GM12874 (cell line): Measurements from ENCODE around the gene POMT2.

ENCODE experiments used
- CTCF ChIP-seq: IDR thresholded peaks from 2 replicates; pipeline ENCODE4 v1.5.1; 2011; ENCODE audit warnings: low read depth, mild to moderate bottlenecking, control low read depth, low read length, moderate library complexity; ENCODE audit not compliant: insufficient read depth

POMT2 gene

GRCh38 chr14:77316195-77316505 is 4.5 kb downstream of the POMT2 start:
- TF ChIP-seq CTCF, result no peak

GRCh38 chr14:77314539-77315457 is 5.9 kb downstream of the POMT2 start:
- no peak for TF ChIP-seq CTCF

GRCh38 chr14:77314043-77314442 is 6.6 kb downstream of the POMT2 start:
- no peak for TF ChIP-seq CTCF

GRCh38 chr14:77313371-77313770 is 7.3 kb downstream of the POMT2 start:
- TF ChIP-seq CTCF, result no peak

- TF ChIP-seq CTCF, result no peak
Measured at GRCh38 chr14:77311217-77311616, 9.5 kb downstream of the POMT2 start.

GRCh38 chr14:77310026-77310425 is 10.7 kb downstream of the POMT2 start:
- no peak for TF ChIP-seq CTCF

- no peak for TF ChIP-seq CTCF
Measured at GRCh38 chr14:77309131-77309530, 11.6 kb downstream of the POMT2 start.
